Activated T-cell treated with anti-CD3 and anti-CD28 coated beads for 24 hours (primary cell): Measurements from ENCODE around the gene ERCC4.
A peak's percentile ranks its signal among the peaks of the same experiment; 100 is the strongest.

Source experiments
- DNase-seq: peaks from one replicate; pipeline ENCODE4 v3.0.0-alpha.2; 2020; ENCODE audit warnings: low read depth

The ERCC4 gene

DNA sequence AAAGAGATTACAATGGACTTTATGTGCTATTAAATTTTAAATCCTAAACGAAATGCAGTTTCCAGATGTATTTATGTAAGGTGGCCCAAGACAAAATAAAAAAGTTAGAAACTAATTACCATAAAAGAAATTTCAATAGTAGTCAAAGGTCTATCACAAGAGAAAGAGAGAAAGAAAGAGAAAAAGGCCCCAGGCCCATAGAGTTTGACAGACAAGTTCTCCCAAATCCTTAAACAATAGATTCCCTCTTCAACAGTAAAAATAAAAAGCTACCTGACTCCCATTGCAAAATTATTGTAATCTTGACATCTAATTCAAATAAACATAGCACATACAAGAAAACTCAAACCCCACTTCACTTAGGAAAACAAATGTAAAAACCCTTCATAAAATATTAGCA, 8.6 kb upstream of the ERCC4 start:
- DNase-seq: no peak

DNA sequence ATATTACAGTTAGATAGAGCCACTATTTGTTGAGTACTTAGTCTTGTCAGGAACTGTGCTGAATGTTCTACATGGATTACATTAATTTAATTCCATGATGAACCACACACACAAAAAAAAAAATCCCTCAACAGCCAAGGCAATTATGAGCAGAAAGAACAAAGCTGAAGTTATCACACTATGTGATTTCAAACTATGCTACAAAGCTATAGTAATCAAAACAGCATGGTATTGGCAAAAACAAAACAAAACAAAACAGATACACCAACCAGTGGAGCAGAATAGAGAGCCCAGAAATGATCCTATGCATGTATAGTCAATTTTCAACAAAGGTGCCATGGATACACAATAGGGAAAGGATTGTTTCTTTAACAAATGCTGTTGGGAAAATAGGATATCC, 8.1 kb upstream of the ERCC4 start:
- DNase-seq: no peak

DNA sequence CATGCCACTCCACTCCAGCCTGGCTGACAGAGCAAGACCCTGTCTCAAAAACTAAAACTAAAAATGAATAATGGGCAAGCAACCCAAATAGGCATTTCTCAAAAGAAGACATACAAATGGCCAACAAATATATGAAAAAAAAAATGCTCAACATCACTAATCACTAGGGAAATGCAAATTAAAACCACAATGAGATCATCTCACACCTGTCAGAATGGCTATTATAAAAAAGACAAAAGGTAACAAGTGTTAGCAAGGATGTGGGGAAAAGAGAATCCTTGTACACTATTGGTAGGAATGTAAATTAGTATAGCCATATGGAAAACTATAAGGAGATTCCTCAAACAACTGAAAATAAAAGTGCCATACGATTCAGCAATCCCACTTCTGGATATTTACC, 7.1 kb upstream of the ERCC4 start:
- no peak for DNase-seq

DNA sequence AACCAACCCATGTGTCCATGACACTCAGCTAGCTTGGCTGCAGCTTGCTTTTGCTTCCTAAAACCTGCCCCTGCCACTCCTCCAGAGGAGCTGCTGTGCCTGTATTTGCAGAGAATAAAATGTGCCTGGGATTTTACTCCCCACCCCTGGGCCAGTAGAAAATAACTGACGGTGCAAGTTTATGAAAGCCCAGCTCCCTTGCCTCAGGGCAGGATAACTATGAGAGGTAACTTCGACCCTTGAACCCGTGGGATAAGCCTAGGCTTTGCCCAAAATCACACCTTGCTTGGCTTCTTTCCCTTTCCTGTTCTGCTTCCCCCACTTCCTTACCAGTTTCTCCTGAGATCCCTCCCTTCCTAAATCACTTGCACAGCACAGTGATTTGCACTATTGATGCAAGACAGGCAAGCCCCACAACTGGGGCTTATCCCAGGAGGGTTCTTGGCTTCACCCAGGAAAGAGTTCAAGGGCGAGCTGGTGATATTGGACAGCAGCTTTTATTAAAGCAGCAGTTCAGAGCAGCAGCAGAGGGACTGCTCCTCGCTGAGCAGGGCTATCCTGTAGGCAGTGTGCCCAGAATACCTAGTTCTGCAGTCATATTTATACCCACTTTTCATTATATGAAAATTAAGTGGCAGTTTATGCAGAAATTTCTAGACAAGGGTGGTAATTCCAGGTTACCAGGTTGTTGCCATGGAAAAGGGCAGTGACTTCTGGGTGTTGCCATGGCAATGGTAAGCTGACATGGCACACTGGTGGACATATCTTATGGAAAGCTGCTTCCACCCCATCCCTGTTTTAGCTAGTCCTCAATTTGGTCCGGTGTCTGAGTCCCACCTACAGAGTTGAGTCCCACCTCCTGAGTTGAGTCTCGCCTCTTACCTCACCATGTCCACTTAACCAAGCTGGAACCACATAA, 6.3 kb upstream of the ERCC4 start:
- no peak for DNase-seq

DNA sequence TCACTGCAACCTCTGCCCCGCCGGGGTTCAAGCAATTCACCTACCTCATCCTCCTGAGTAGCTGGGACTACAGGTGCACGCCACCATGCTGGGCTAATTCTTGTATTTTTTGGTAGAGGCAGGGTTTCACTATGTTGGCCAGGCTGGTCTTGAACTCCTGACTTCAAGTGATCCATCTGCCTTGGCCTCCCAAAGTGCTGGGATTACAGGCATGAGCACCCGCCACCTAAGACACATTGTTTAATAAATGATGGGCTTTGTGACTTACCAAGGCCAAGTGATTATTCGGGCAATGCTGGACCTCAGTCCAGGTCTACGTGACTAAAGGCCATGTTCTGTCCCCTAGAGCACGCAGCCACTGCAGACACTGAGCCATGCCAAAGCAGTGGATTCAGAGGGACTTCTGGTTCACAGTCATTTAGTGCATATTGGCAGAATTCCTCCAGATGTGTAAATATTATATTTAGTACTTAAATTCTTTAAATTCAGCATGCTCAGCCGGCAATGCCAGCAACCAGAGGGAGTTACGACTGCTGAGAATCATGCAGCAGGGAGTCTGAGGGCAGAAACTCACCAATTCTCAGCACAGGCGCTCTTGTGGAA, 4.8 kb upstream of the ERCC4 start:
- DNase-seq: no peak

DNA sequence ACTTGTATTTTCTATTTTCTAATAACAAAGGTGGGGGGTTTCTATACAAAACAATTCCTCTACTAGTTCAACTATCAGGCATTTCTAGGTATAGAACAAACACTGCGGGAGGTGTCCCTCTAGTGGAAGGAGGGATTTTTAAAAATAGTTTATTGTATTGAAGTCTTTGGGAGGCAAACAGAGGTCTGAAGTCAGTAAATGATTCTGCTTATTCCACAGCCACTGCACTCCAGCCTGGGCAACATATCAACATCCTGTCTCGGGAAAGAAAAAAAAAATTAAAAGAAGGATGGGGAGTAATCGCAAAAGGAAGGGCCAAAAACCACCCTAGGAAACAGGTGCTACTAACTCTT, 648 bp upstream of the ERCC4 start:
- no peak for DNase-seq

DNA sequence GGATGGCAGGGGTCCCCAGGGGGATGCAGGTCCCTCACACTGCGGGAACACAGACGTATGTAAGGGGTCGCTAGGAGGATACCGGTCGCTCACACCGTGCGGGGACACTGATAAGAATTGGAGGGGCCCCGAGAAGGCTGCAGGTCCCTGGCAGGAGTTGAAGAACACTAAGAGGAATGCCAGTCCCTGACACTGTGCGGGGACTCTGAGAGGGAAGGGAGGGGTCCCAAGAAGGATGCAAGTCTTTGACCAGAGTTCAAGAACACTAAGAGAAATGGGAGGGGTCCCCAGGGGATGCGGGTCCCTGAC, 510 bp downstream of the ERCC4 start:
- peak; percentile 2 for DNase-seq

DNA sequence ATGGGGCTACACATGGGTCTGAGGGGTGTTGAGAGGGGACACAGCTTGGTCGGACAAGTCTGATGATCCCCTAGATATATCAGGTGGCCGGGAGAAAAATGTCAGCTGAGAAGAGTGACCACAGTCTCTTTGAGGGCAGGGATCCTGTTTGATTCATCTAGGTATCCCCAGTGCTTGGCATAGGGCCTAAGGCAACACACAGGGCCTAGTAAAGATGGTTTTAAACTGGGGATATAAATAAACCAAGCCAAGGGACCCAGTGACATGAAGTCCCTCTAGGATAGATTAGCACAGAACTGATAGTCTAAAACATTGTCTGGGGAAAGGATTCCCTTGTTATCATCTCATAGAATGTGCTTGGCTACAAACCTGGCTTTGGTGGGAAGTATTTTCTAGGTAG, 1.4 kb downstream of the ERCC4 start:
- no peak for DNase-seq

DNA sequence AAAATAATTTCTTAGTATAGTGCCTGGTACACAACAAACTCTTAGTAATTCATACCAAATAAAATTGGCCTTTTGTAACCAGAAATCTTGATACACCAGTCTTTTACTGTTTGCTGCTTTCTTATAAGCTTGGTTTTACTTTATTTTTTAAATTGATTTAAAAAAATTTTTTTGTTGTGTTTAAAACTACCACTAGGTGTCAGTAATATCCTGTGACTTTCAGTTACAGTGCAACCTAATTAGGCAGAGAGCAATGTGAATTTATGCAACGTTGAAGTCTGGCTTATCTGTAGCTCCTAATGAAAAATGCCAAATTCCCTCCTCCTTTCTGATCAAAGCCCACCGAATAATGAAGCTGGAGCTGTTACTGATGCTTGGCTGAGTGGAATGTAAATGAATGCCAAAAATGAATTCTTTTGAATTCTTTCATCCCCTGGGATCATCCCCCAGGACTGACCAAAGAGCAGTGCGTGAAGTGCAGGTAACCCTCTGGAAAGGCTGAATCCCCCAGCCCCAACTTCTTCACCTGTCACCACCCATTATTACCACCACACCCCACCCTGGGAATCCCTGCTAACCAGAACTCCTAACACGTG, 3.8 kb downstream of the ERCC4 start:
- no peak for DNase-seq

DNA sequence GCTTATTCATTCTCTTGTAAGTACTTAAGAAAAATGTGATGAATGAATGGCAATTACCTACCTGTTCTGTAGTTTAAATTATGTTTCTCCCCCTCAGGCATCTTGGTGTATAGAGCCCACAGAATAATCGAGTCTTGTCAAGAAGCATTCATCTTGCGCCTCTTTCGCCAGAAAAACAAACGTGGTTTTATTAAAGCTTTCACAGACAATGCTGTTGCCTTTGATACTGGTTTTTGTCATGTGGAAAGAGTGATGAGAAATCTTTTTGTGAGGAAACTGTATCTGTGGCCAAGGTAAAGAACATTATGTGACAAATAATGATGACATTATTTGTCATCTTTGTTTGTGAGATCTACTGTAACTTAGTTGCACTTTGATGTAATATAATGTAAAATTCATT, 6.5 kb downstream of the ERCC4 start:
- no peak for DNase-seq

DNA sequence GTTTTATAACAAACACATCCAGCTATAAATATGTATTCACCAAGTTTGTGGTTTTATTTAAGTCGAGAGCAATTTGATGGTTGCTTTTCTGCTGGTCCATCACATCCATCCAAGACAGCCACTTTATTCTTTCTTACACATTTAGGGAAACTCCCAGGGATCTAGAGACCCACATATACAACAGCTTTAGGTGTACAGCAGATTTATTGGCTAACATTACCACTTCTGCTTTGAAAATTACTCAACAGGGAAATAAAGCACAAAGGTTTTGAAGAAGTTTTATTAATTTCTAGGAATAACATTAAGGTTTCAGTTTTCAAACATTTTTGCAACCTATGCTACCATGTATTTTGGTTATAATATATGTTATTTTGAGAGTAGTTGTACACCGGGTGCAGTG, 6.9 kb downstream of the ERCC4 start:
- DNase-seq: no peak

DNA sequence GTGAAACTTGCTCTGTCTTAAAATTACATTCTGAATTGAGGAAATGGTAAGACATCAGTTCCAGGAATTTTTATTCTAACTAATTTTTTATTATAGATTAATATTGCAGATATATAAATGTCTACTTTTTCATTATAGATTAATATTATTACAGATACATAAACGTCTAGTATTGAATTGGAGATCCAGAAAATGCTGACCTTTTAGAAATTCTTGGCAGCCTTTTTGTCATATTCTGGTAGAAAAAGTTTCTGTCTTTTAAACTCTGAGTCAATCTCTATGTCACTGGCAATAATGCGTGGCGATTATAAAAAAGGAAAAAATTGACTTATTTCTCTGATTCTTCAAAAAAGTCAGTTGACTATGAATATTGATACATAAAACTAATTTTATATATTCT, 8.7 kb downstream of the ERCC4 start:
- DNase-seq: no peak

DNA sequence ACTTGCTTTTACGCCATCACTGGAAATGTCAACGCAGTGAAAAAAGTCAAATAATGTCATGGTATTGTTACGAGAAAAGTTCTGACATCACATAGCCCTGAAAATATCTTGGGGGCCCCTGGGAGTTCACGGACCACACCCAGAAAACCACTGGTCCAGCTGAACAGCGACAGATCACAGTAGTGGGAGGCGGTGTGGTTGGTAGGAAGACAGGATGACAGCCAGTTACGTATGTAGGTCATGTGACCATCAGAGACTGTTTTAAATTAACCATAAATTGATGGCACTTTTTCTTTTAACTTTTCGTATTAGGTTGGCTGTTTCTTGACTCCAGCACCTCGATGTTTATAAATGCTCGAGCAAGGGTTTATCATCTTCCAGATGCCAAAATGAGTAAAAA, 11.9 kb downstream of the ERCC4 start:
- no peak for DNase-seq

DNA sequence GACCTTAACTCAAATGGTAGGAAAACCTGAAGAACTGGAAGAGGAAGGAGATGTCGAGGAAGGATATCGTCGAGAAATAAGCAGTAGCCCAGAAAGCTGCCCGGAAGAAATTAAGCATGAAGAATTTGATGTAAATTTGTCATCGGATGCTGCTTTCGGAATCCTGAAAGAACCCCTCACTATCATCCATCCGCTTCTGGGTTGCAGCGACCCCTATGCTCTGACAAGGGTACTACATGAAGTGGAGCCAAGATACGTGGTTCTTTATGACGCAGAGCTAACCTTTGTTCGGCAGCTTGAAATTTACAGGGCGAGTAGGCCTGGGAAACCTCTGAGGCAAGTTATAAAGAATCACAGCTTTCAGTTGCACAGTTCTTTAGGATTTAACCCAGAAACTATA, 15.5 kb downstream of the ERCC4 start:
- DNase-seq: peak; percentile 7

DNA sequence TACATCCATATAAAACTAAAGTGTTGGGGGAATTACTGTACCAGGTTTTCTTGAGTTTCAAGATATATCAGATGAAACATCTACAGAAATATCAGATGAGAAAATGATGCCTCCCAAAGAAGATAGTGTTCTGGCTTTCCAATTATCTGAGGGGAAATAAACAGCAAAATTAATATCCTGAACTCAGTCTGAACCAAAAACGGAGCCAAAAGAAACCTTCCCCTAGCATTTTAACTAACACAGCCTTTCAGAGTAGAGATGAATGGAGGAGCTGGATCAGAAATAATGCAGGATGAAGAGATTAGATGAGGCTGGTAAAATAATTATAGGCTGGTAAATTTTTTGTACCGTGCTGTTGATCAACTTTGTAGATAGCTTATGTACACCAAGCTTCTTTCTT, 16.2 kb downstream of the ERCC4 start:
- no peak for DNase-seq

DNA sequence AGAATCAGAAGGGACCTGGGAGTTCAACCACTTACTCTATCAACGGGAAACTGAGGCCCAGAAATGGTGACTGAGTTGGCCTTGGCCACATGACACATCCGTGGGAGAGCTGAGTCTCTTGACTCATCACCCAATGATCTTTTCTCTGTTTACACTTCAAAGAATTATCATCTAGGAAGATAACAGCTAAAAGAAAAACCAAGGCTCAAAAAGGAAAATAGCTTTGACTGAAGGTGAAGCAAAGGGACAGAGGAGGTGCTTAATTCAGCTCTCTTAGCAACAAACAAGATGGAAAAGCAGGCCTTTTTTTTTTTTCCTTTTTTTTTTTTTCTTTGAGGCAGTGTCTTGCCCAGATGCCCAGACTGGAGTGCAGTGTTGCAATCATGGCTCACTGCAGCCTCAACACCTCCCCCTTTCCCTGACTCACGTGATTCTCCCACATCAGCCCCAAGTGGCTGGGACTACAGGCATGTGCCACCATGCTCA, 16.7 kb downstream of the ERCC4 start:
- DNase-seq: no peak

DNA sequence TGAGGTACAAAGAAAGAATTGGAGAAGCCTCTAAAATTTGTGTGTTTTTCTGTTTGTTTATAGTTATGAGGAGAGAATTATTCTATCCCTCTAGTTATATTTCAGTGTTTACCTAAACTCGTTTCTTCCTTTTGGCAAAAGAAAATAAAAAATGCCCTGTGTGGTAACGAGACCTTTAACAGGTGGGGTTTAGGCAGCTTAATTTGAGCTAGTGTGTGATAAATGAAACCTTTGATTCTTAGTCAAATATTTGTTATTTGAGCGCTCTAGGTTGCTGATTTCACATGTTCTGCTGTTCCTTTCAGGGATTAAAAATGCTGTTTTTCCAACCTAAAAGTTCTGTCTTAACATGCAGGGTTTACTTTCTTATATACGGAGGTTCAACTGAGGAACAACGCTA, 17.5 kb downstream of the ERCC4 start:
- no peak for DNase-seq

DNA sequence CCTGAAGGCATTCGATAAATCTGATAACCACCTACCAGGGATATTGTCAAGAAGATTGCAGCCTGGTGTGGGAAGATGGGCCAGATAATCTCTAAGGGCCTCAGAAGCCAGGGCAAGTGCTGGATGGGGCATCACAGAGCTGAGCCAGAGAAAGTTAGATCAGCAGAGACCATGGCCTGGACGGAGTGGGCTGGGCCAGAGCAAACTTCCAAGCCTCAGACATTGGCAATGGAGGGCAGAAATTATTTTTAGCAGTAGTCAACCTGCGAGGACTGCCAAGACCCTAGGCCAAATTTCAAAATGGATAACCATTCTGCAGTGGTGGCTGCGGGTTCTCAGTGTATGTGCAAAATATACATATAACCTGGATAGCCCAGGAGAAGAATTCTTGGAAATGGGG, 18.5 kb downstream of the ERCC4 start:
- no peak for DNase-seq

DNA sequence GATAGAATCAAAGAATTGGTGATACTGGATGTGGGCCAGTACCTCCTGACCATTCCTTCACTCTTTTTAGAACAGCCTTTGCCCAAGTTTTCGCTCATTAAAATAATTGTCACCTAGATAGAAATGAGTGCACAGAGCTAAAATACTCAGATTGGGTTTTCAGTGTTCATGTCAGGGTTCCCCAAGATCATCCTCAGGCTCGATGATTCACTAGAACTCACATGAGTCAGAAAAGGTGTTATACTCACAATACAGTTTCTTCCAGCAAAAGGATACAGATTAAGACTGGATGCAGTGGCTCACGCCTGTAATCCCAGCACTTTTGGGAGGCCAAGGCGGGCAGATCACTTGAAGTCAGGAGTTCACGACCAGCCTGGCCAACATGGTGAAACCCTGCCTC, 19.9 kb downstream of the ERCC4 start:
- no peak for DNase-seq

DNA sequence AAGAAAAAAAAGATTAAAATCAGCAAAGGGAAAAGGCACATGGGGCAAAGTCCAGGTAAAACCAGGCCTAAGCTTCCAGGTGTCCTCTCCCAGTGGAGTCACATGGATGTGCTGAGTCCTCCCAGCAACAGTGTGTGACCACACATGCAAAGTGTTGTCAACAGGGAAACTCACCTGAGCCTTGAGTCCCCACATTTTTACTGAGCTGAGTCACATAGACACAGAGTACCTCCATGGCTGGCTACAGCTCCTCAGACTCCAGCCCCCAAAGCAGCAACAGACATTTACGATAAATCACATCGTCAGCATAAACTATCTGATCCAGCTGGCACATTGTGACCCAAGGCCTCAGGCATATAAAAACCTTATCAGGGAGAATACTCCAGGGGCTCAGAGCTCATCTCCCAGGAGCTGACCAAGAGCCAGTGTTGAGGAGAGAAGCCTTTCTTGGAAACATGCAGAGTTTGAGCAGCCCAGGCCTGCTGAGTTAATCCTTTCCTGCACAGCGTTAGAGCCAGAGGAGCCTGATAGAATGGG, 20.5 kb downstream of the ERCC4 start:
- DNase-seq: no peak

DNA sequence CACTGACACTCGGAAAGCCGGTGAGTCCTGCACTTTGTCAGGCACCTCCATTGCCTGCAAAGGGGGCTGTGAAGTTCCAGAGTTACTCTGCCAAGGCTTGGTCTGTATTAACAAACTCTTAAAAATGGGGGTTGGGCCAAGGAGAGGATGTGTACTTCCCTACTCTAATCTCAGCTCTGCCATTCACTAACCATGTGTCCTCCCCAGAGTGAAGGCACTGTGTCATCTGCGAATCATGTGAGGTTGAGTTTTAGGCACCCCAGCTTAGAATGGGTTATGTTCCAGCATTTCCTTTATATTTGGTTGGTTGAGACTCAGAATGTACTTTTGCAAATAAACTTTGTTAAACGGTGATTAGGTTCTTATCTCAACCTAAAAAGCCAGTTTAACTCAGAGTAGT, 24.9 kb downstream of the ERCC4 start:
- DNase-seq: no peak

DNA sequence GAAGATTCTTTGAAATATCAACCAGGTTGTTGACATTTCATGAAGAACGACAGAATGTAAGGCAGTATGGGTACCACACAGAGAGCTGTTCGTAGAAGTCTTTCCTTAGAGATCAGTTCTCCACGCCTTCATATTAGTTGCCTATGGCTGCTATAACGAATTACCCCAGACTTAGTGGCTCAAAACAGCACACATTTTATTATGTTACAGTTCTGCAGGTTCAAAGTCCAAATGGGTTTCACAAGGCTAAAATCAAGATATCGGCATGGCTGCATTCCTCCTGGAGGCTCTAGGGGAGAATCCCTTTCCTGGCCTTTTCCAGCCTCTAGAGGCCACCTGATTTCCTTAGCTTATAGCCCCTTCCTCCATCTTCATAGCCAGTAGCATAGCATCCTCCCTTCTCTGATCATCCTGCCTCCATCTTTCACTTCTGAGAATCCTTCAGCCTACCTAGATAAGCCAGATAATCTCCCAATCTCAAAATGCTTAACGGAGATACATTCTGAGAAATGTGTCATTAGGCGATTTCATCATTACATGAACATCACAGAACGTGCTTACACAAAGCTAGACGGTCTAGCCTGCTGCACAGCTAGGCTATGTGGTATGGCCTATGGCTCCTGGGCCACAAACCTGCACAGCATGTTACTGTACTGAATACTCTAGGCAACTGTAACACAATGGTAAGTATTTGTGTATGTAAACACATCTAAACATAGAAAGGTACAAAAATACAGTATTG, 26.0 kb downstream of the ERCC4 start:
- DNase-seq: no peak

DNA sequence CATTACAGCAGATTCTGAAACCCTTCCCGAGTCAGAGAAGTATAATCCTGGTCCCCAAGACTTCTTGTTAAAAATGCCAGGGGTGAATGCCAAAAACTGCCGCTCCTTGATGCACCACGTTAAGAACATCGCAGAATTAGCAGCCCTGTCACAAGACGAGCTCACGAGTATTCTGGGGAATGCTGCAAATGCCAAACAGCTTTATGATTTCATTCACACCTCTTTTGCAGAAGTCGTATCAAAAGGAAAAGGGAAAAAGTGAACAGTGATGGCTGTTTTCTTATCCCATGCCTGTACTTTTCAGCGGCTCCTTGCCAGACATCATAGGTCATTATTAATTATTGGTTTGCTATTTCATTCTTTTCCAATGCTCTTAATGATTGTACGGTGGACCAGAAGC, 28.1 kb downstream of the ERCC4 start:
- no peak for DNase-seq
